Measurements from ENCODE around the gene TENM4.
"Not testable (repeated sequence)": the region's sequence is repeated elsewhere in the genome, so short reads cannot be mapped to it uniquely, and the experiment has no call there.

TENM4 gene

GRCh38 chr11:79241205-79241851, 199.5 kb downstream of the TENM4 start:
- no peak for DNase-seq

- DNase-seq = no peak
Measured at GRCh38 chr11:79237703-79238102, 203.1 kb downstream of the TENM4 start.

GRCh38 chr11:79237091-79237490, 203.7 kb downstream of the TENM4 start:
- DNase-seq = no peak

GRCh38 chr11:79236541-79236971, 204.3 kb downstream of the TENM4 start:
- DNase-seq = no peak

GRCh38 chr11:79235696-79236095, 205.1 kb downstream of the TENM4 start:
- DNase-seq = no peak

- DNase-seq = no peak
Measured at GRCh38 chr11:79232346-79232745, 208.5 kb downstream of the TENM4 start.

GRCh38 chr11:79229047-79229446, 211.8 kb downstream of the TENM4 start:
- no peak for DNase-seq

GRCh38 chr11:79227767-79228755, 212.8 kb downstream of the TENM4 start:
- no peak for DNase-seq

GRCh38 chr11:79227308-79227707, 213.5 kb downstream of the TENM4 start:
- DNase-seq = no peak

- no peak for DNase-seq
Measured at GRCh38 chr11:79226126-79226525, 214.7 kb downstream of the TENM4 start.

- DNase-seq = not testable (repeated sequence)
Measured at GRCh38 chr11:79222163-79222562, 218.7 kb downstream of the TENM4 start.

- no peak for DNase-seq
Measured at GRCh38 chr11:79221444-79222130, 219.2 kb downstream of the TENM4 start.

- DNase-seq = no peak
Measured at GRCh38 chr11:79220171-79220570, 220.7 kb downstream of the TENM4 start.

GRCh38 chr11:79219186-79220045, 221.4 kb downstream of the TENM4 start:
- DNase-seq = no peak

- no peak for DNase-seq
Measured at GRCh38 chr11:79212741-79213190, 228.1 kb downstream of the TENM4 start.

- DNase-seq = no peak
Measured at GRCh38 chr11:79209540-79210266, 231.1 kb downstream of the TENM4 start.

- DNase-seq = no peak
Measured at GRCh38 chr11:79208126-79208525, 232.7 kb downstream of the TENM4 start.

GRCh38 chr11:79206951-79207350, 233.9 kb downstream of the TENM4 start:
- DNase-seq = no peak

- no peak for DNase-seq
Measured at GRCh38 chr11:79205786-79206185, 235.0 kb downstream of the TENM4 start.

- DNase-seq = peak in 1 of 2 experiments; percentile 5
Measured at GRCh38 chr11:79201677-79202347, 239.0 kb downstream of the TENM4 start.

Measured in activated CD4-positive, alpha-beta T cell treated with anti-CD3 and anti-CD28 coated beads, Interleukin-2, amount 50 U/mL, for 48 hours (primary cell).